ENCODE measurements around the gene MYT1. TPM values are rescaled to one million over a fixed set of nuclear protein-coding genes. Genes with fewer than 3 reads are reported as not detected.
"Not testable (repeated sequence)": the region's sequence is repeated elsewhere in the genome, so short reads cannot be mapped to it uniquely, and the experiment has no call there.

Gene MYT1
- total and polyA plus RNA-seq, 9 donors, result 0.04 to 0.30 (median 0.09) TPM

GRCh38 chr20:64182146-64182865 is 18.1 kb downstream of the MYT1 start:
- H3K4me3 ChIP-seq (ENCODE audit: low read length), result no peak overlapping the region
- no peak for DNase-seq
- no peak overlapping the region for H3K27ac ChIP-seq (ENCODE audit: low read length)
- 65% methylated on average over 11 of the region's 16 CpGs for WGBS (ENCODE audit: insufficient coverage)
- H3K4me1 ChIP-seq (ENCODE audit: control insufficient read depth, insufficient read depth, low read length), result no peaks in the 10 kb centered on the region
- H3K9me3 ChIP-seq (replicated peaks; ENCODE audit: control insufficient read depth, low read depth, low read length), result no peaks in the 10 kb centered on the region
- H3K27me3 ChIP-seq (ENCODE audit: control insufficient read depth, insufficient read depth, low read length), result peaks cover under 1% of the 10 kb centered on the region
- H3K36me3 ChIP-seq (ENCODE audit: control insufficient read depth, insufficient read depth, low read length), result no peaks in the 10 kb centered on the region

DNA sequence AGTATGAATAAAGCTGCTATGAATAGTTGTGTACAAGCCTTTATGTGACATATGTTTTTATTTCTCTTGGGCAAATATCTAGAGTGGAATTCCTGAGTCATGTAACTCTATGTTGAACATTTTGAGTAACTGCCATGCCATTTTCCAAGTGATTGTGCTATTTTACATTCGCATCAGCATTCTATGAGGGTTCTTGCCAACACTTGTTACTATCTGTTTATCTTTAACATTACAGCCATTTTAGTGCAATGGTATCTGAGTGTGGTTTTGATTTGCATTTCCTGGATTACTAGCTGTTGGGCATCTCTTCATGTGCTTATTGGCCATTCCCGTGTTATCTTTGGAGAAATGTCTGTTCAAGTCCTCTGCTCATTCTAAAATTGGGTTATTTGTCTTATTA is 19.1 kb downstream of the MYT1 start:
- H3K27ac ChIP-seq (ENCODE audit: low read length), result no peak overlapping the region
- H3K4me3 ChIP-seq (ENCODE audit: low read length), result no peak overlapping the region
- H3K4me1 ChIP-seq (ENCODE audit: control insufficient read depth, insufficient read depth, low read length), result no peaks in the 10 kb centered on the region
- no CpG with 5 or more reads among the region's 2 CpGs for WGBS (ENCODE audit: insufficient coverage)
- H3K27me3 ChIP-seq (ENCODE audit: control insufficient read depth, insufficient read depth, low read length), result no peaks in the 10 kb centered on the region
- no peak for DNase-seq
- H3K9me3 ChIP-seq (replicated peaks; ENCODE audit: control insufficient read depth, low read depth, low read length), result no peaks in the 10 kb centered on the region
- no peaks in the 10 kb centered on the region for H3K36me3 ChIP-seq (ENCODE audit: control insufficient read depth, insufficient read depth, low read length)

GRCh38 chr20:64184795-64185194 is 20.5 kb downstream of the MYT1 start:
- H3K36me3 ChIP-seq (ENCODE audit: control insufficient read depth, insufficient read depth, low read length), result no peaks in the 10 kb centered on the region
- peaks cover 4% of the 10 kb centered on the region for H3K27me3 ChIP-seq (ENCODE audit: control insufficient read depth, insufficient read depth, low read length)
- H3K4me1 ChIP-seq (ENCODE audit: control insufficient read depth, insufficient read depth, low read length), result peaks cover 2% of the 10 kb centered on the region
- no peak for DNase-seq
- no peaks in the 10 kb centered on the region for H3K9me3 ChIP-seq (replicated peaks; ENCODE audit: control insufficient read depth, low read depth, low read length)
- 88% methylated on average over 12 of the region's 12 CpGs for WGBS (ENCODE audit: insufficient coverage)
- H3K27ac ChIP-seq (ENCODE audit: low read length), result no peak overlapping the region
- H3K4me3 ChIP-seq (ENCODE audit: low read length), result no peak overlapping the region

GRCh38 chr20:64185276-64185900 is 21.1 kb downstream of the MYT1 start:
- H3K4me3 ChIP-seq (ENCODE audit: low read length), result no peak overlapping the region
- peaks cover 2% of the 10 kb centered on the region for H3K4me1 ChIP-seq (ENCODE audit: control insufficient read depth, insufficient read depth, low read length)
- no peak overlapping the region for H3K27ac ChIP-seq (ENCODE audit: low read length)
- H3K27me3 ChIP-seq (ENCODE audit: control insufficient read depth, insufficient read depth, low read length), result peaks cover 4% of the 10 kb centered on the region
- no peaks in the 10 kb centered on the region for H3K9me3 ChIP-seq (replicated peaks; ENCODE audit: control insufficient read depth, low read depth, low read length)
- no peaks in the 10 kb centered on the region for H3K36me3 ChIP-seq (ENCODE audit: control insufficient read depth, insufficient read depth, low read length)
- WGBS (ENCODE audit: insufficient coverage), result 78% methylated on average over 8 of the region's 9 CpGs
- no peak for DNase-seq

GRCh38 chr20:64186071-64186598 is 21.9 kb downstream of the MYT1 start:
- WGBS (ENCODE audit: insufficient coverage), result 95% methylated on average over 11 of the region's 13 CpGs
- no peak for DNase-seq

DNA sequence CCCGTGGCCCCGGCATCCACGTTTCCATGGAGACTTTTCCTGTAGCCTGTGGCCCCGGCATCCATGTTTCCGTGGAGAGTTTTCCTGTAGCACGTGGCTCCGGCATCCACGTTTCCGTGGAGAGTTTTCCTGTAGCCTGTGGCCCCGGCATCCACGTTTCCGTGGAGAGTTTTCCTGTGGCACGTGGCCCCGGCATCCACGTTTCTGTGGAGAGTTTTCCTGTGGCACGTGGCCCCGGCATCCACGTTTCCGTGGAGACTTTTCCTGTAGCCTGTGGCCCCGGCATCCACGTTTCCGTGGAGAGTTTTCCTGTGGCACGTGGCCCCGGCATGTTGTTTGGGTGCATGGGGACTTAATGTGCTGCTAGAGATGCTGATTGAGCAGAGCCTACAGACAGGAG is 23.0 kb downstream of the MYT1 start:
- H3K27ac ChIP-seq (ENCODE audit: low read length); H3K27me3 ChIP-seq (ENCODE audit: control insufficient read depth, insufficient read depth, low read length); H3K4me1 ChIP-seq (ENCODE audit: control insufficient read depth, insufficient read depth, low read length); DNase-seq; H3K9me3 ChIP-seq (replicated peaks; ENCODE audit: control insufficient read depth, low read depth, low read length); H3K4me3 ChIP-seq (ENCODE audit: low read length); H3K36me3 ChIP-seq (ENCODE audit: control insufficient read depth, insufficient read depth, low read length): not testable (repeated sequence)
- WGBS (ENCODE audit: insufficient coverage), result 98% methylated on average over 21 of the region's 24 CpGs

More at GRCh38 chr20:64186071-64186598, 21.9 kb downstream of the MYT1 start:
- Histone ChIP-seq H3K4me3 (ENCODE audit: low read length) (no peak overlapping the region), H3K9me3 (replicated peaks; ENCODE audit: control insufficient read depth, low read depth, low read length) (no peaks in the 10 kb centered on the region), H3K27me3 (ENCODE audit: control insufficient read depth, insufficient read depth, low read length) (peaks cover 4% of the 10 kb centered on the region), H3K4me1 (ENCODE audit: control insufficient read depth, insufficient read depth, low read length) (peaks cover 2% of the 10 kb centered on the region), H3K36me3 (ENCODE audit: control insufficient read depth, insufficient read depth, low read length) (no peaks in the 10 kb centered on the region), H3K27ac (ENCODE audit: low read length) (no peak overlapping the region)

DNA sequence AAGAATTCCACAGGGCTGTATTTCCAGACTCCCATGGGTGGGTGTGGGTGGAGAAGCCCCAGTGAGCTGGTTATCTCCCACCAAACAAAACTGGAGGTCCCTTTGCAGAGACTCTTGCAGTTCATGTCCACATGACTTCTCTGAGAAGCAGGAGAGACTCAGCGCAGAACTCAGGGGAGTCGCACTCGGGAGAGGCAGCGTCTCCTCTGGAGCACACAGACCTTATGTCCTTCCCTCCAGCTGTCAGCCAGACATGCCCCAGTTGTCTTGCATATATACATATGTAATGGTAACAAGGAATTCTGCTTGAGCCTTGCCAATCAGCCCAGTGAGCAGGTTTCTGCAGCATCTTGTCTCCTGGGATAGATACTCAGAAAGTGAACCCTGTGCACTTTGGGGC is 23.8 kb downstream of the MYT1 start:
- Histone ChIP-seq H3K9me3 (replicated peaks; ENCODE audit: control insufficient read depth, low read depth, low read length) (no peaks in the 10 kb centered on the region), H3K27ac (ENCODE audit: low read length) (no peak overlapping the region), H3K4me1 (ENCODE audit: control insufficient read depth, insufficient read depth, low read length) (peaks cover 2% of the 10 kb centered on the region), H3K4me3 (ENCODE audit: low read length) (no peak overlapping the region), H3K27me3 (ENCODE audit: control insufficient read depth, insufficient read depth, low read length) (peaks cover 4% of the 10 kb centered on the region), H3K36me3 (ENCODE audit: control insufficient read depth, insufficient read depth, low read length) (no peaks in the 10 kb centered on the region)
- WGBS (ENCODE audit: insufficient coverage), result no CpG with 5 or more reads among the region's 4 CpGs
- DNase-seq, result no peak

DNA sequence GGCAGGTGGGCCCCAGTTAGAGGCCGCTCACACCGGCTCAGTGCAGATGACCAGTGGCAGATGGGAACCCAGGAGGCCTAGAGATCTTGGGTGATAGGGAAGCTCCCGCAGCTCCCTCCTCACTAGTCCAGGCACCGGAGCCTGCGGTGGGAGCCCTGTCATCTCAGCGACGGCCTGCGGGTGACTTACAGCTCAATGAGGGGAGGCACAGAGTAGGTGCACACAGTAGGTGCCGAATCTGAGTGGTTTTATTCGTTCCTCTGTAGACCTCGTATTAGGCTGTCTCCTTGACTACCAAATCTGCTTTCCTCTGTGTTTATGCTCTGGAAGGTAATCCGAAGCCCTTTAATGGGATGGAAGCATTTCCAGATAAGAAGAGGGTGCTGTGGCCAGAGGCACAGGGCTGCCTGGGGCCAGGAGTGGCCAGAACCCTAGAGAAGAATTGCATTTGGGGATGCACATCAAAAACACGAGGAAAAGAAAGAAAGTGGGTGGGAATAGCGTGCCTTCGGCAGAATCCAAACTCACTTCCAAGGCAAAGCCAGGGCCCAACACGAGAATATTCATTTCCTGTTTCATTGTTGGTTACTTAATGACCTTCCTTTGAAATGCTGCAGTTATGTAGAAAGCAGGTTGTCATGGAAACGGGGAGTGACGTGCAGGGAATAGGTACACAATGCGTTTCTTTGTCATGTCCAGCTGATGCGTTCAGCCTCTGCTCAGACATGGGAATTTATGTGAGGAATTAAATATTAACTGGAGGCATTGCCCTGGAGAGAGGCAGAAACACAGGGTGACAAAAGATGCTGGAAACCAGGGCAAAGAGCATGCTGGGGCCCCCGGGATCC is 24.7 kb downstream of the MYT1 start:
- H3K27me3 ChIP-seq (ENCODE audit: control insufficient read depth, insufficient read depth, low read length), result peaks cover 4% of the 10 kb centered on the region
- H3K4me1 ChIP-seq (ENCODE audit: control insufficient read depth, insufficient read depth, low read length), result peaks cover 2% of the 10 kb centered on the region
- WGBS (ENCODE audit: insufficient coverage), result 44% methylated on average over 16 of the region's 21 CpGs
- DNase-seq, result peak; percentile 58
- no peaks in the 10 kb centered on the region for H3K9me3 ChIP-seq (replicated peaks; ENCODE audit: control insufficient read depth, low read depth, low read length)
- H3K4me3 ChIP-seq (ENCODE audit: low read length), result no peak overlapping the region
- peak overlapping the region; percentile 59 for H3K27ac ChIP-seq (ENCODE audit: low read length)
- H3K36me3 ChIP-seq (ENCODE audit: control insufficient read depth, insufficient read depth, low read length), result no peaks in the 10 kb centered on the region

DNA sequence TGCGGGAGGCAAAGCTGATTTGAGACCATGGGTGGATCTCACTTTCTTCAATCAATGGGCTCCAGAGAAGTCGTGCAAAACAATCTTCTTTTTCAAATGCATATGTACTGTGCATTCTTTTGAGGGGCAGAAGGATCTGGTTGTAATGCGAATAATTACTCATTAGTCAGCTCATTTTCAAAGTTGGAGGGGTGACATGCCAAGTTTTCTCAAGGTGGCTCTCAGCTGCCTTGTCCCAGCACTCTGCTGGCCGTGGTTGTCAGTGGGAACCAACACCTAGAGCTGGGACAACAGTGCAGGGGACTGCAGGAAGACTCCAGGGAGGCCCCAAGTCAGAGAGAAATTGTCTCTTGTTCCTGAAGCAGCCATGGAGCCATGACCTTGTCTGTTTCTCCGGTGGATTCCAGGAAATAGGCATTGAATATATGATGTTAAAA is 25.3 kb downstream of the MYT1 start:
- Histone ChIP-seq H3K4me3 (ENCODE audit: low read length) (no peak overlapping the region), H3K9me3 (replicated peaks; ENCODE audit: control insufficient read depth, low read depth, low read length) (no peaks in the 10 kb centered on the region), H3K27me3 (ENCODE audit: control insufficient read depth, insufficient read depth, low read length) (peaks cover 5% of the 10 kb centered on the region), H3K36me3 (ENCODE audit: control insufficient read depth, insufficient read depth, low read length) (no peaks in the 10 kb centered on the region), H3K27ac (ENCODE audit: low read length) (peak overlapping the region; percentile 59), H3K4me1 (ENCODE audit: control insufficient read depth, insufficient read depth, low read length) (peaks cover 2% of the 10 kb centered on the region)
- DNase-seq, result no peak
- WGBS (ENCODE audit: insufficient coverage), result 44% methylated on average over 2 of the region's 5 CpGs

GRCh38 chr20:64189986-64190385 is 25.7 kb downstream of the MYT1 start:
- Histone ChIP-seq H3K4me3 (ENCODE audit: low read length) (no peak overlapping the region), H3K27ac (ENCODE audit: low read length) (peak overlapping the region; percentile 59), H3K27me3 (ENCODE audit: control insufficient read depth, insufficient read depth, low read length) (peaks cover 8% of the 10 kb centered on the region), H3K9me3 (replicated peaks; ENCODE audit: control insufficient read depth, low read depth, low read length) (no peaks in the 10 kb centered on the region), H3K36me3 (ENCODE audit: control insufficient read depth, insufficient read depth, low read length) (no peaks in the 10 kb centered on the region), H3K4me1 (ENCODE audit: control insufficient read depth, insufficient read depth, low read length) (peaks cover 2% of the 10 kb centered on the region)
- no peak for DNase-seq
- WGBS (ENCODE audit: insufficient coverage), result 74% methylated on average over 5 of the region's 8 CpGs

All from muscle of leg (tissue), 11 donors.